Mononuclear cell (primary cell): ENCODE data around the gene GIGYF2. TPM values are rescaled to one million over a fixed set of nuclear protein-coding genes. Genes with fewer than 3 reads are reported as not detected.

ENCODE experiments used
- H3K27me3 ChIP-seq: 2 replicates; pipeline ENCODE4 v1.6.0; 2011; ENCODE audit warnings: low read length, control low read depth; ENCODE audit not compliant: insufficient read depth
- H3K4me1 ChIP-seq: 2 replicates; pipeline ENCODE4 v1.5.1; 2011; ENCODE audit warnings: mild to moderate bottlenecking, low read length, control low read depth; ENCODE audit not compliant: insufficient read depth
- H3K4me3 ChIP-seq: 2 replicates; pipeline ENCODE4 v1.5.1; 2011; ENCODE audit warnings: mild to moderate bottlenecking, low read length, moderate library complexity
- H3K9me3 ChIP-seq: 2 replicates; pipeline ENCODE4 v1.5.1; 2011; ENCODE audit warnings: low read depth, mild to moderate bottlenecking, control low read depth, low read length
- total RNA-seq: library from RNA; depleted of rRNA; stranded (reverse); fragments of >200 nt; gene quantifications from one replicate; pipeline ENCODE4 v1.2.3, GENCODE V29; 2012

GIGYF2 gene
- total RNA-seq = 59.7 TPM

DNA sequence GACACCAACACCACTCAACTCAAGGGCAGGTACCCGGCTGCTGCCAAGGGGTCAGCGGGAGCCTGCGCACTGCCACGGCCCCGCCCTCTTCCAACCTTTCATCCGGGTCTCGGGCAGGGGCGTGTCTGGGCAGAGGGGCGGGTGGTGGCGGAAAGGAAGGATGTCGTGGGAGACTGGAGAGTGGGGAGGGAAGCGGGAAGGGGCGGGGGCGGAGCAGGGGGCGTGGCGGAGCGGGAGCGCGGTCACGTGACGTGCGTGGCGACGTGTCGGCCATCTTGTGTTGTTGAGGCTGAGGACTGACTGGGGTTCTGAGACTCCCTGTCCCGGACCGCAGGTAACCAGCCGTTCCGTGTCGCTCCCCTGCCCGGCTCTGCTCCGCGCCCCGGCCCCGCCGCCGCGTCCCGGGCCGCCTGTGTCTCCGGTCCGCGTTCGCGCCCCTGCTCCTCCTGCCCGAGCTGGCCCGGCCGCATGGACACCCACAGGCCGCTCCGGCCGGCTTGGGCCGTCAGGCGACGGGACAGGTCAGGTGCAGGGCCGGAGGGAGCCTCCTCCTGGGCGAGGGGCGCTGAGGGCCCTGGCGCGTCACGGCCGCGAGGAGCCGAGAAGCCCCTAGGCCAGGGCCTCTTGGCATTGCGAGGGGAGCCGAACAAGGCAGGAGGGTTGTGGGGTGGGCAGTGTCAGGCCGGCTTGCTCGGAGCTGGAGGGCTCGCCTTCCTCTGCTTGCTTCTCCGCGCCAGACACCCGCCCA, at the start of gene GIGYF2:
GIGYF2 (plus strand) TSS at position 273 of the 748 bp plus-strand sequence. CDS start 37,867 bp downstream, outside the sequence.
- Histone ChIP-seq H3K4me3 (peak within 1 kb of the TSS; percentile 83), H3K27me3 (no peaks in the 10 kb centered on the region), H3K4me1 (peaks cover 32% of the 10 kb centered on the region), H3K9me3 (no peaks in the 10 kb centered on the region)

- Histone ChIP-seq H3K4me3 (no peak overlapping the region), H3K9me3 (no peaks in the 10 kb centered on the region), H3K4me1 (no peaks in the 10 kb centered on the region), H3K27me3 (no peaks in the 10 kb centered on the region)
Measured at GRCh38 chr2:232649033-232649432, 48.1 kb upstream of the GIGYF2 start.

- Histone ChIP-seq H3K9me3 (no peaks in the 10 kb centered on the region), H3K4me1 (no peaks in the 10 kb centered on the region), H3K4me3 (no peak overlapping the region), H3K27me3 (no peaks in the 10 kb centered on the region)
Measured at GRCh38 chr2:232652505-232652851, 44.7 kb upstream of the GIGYF2 start.

- no peaks in the 10 kb centered on the region for H3K27me3 ChIP-seq
- no peaks in the 10 kb centered on the region for H3K9me3 ChIP-seq
- no peaks in the 10 kb centered on the region for H3K4me1 ChIP-seq
Measured at GRCh38 chr2:232653441-232653840, 43.7 kb upstream of the GIGYF2 start.

DNA sequence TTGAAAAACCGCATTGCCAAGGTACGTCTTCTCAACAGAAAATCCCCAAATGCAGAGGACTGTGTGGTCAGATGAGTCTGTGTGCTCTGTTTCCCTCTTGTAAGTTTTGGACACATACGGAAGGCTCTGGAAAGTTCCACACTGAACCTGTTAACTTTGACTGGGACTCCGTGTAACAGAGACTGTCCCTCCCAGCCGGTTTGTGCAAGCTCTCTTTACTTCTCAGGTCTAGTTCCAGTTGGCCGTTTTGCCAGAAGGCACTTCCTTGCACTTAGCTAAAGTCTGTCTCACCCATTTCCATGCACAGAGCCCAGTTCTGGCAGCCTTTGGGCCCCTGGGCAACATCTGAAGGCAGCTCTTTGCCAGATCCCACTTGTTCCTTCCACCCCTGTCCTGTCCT, 41.7 kb upstream of the GIGYF2 start:
- H3K27me3 ChIP-seq = no peaks in the 10 kb centered on the region
- no peaks in the 10 kb centered on the region for H3K4me1 ChIP-seq
- no peaks in the 10 kb centered on the region for H3K9me3 ChIP-seq
- H3K4me3 ChIP-seq = no peak overlapping the region

More at GRCh38 chr2:232653441-232653840, 43.7 kb upstream of the GIGYF2 start:
- H3K4me3 ChIP-seq = no peak overlapping the region

GRCh38 chr2:232658217-232658785, 38.8 kb upstream of the GIGYF2 start:
- no peaks in the 10 kb centered on the region for H3K4me1 ChIP-seq
- no peak overlapping the region for H3K4me3 ChIP-seq
- no peaks in the 10 kb centered on the region for H3K27me3 ChIP-seq
- no peaks in the 10 kb centered on the region for H3K9me3 ChIP-seq

DNA sequence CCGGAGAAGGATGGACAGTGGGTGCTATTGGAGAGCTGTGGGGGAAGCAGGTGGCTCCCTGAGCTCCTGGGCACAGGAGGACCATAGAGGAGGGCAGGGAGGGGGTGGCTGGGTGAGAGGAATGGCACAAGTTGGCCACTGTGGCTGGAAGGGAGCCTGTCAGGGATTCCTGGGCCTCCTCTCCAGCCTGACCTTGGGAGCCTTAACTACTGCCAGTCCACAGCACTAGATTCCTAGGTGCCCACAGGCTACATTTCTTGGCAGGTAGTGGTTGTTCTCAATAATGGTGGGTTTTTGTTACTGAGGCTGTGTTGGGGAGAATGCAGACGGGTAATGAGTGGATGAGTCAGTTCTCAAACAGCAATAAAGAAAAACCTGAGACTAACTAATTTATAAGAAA, 37.8 kb upstream of the GIGYF2 start:
- Histone ChIP-seq H3K4me3 (no peak overlapping the region), H3K4me1 (no peaks in the 10 kb centered on the region), H3K27me3 (no peaks in the 10 kb centered on the region), H3K9me3 (no peaks in the 10 kb centered on the region)

DNA sequence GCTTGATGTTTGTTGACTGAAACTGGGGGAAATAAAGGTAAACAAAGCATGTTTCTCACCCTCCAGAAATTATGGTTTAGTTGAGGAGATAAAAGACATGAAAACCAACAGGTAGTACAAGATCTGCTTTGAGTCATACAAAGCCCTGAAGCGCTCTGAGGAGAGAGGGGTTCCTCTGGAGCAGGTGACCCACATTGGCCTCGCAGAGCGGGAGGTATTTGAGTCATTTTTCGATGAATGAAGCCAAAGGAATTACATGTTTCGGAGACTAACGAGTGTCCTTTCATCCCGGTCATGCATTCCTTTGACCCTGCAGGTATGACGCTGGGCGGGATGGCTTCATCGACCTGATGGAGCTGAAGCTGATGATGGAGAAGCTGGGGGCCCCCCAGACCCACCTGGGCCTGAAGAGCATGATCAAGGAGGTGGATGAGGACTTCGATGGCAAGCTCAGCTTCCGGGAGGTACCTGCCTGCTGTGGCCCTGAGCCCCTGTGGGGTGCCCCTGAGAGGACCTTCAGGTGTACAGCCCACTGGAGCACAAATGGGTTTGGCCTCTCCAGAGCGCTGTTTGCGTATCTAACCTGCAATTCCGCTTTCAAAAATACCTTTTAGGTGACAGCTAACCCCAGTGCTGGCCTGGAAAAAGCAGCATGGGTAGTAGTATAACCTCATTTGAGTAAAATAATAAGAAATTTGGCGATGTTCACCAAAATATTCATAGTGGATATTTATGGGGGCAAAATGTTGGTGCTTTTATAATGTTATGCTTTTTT, 34.5 kb upstream of the GIGYF2 start:
- no peak overlapping the region for H3K4me3 ChIP-seq
- no peaks in the 10 kb centered on the region for H3K4me1 ChIP-seq
- H3K27me3 ChIP-seq = no peaks in the 10 kb centered on the region
- H3K9me3 ChIP-seq = no peaks in the 10 kb centered on the region

DNA sequence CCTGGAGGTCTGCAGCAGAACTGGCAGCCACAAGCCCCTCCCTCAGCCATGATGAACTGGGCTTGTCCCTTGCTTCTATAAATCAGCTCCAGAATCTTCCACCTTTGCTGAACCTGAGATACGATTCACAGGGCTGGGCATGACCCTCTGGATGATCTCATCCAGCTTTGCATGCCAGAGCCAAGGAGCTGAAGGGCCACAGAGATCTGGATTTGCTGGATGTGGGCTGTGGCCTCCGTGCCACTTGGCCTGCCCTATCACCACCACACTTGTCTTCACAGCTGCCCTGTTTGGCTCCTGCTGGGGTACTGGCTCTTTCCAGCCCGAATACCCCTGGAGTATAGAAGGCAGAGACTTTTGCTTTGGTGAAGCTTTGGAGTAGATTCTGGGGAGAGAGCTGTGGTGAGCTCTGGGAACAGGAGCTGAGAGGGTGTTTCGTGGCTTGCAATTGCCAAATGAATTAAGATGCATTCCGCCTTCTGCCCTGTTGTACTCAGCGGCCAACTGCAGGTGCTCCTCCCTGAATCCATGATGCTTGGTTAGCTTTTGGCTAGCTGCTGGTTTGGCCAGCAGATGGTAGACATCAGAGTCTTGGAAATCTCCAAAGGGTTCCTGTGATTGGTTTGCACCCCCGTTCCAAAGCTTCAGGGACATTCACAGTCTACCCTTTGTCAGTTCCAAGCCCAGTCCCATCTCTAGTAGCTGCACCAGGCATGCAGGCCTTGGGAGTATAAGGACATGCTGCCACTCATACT, 30.9 kb upstream of the GIGYF2 start:
- H3K4me1 ChIP-seq = no peaks in the 10 kb centered on the region
- H3K4me3 ChIP-seq = no peak overlapping the region
- H3K9me3 ChIP-seq = no peaks in the 10 kb centered on the region
- H3K27me3 ChIP-seq = no peaks in the 10 kb centered on the region

GRCh38 chr2:232667989-232668583, 29.0 kb upstream of the GIGYF2 start:
- H3K27me3 ChIP-seq = no peaks in the 10 kb centered on the region
- no peaks in the 10 kb centered on the region for H3K4me1 ChIP-seq
- H3K4me3 ChIP-seq = no peak overlapping the region
- H3K9me3 ChIP-seq = no peaks in the 10 kb centered on the region

DNA sequence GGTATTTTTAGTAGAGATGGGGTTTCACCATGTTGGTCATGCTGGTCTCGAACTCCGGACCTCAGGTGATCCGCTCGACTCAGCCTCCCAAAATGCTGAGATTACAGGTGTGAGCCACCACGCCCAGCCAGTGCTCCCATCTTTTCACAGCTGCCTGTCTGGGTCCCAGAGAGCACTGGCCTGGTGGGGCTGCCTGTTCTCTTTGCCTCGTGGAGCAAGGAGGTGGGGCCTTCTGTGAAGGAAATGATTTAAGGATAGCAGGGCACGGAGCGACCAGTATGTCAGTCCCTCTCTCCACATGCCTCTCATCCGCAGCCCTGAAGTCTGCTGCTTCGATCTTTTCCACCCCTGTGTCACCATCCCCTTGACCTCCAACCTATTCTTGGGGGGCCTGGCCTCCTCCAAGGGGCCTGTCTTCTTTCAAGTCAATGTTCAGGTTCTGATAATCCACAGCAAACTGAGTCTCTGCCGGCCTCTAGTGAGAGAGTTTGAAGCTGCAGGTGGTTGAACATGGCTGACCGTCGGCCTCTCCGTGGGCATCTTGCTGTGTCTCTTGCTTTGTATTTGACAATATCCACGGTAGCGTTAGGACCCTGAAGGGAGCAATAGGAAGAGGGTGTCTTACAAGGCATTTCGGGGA, 28.2 kb upstream of the GIGYF2 start:
- H3K27me3 ChIP-seq = no peaks in the 10 kb centered on the region
- no peaks in the 10 kb centered on the region for H3K9me3 ChIP-seq
- no peaks in the 10 kb centered on the region for H3K4me1 ChIP-seq
- no peak overlapping the region for H3K4me3 ChIP-seq

- Histone ChIP-seq H3K4me1 (no peaks in the 10 kb centered on the region), H3K4me3 (no peak overlapping the region), H3K9me3 (no peaks in the 10 kb centered on the region), H3K27me3 (no peaks in the 10 kb centered on the region)
Measured at GRCh38 chr2:232672588-232672987, 24.5 kb upstream of the GIGYF2 start.

DNA sequence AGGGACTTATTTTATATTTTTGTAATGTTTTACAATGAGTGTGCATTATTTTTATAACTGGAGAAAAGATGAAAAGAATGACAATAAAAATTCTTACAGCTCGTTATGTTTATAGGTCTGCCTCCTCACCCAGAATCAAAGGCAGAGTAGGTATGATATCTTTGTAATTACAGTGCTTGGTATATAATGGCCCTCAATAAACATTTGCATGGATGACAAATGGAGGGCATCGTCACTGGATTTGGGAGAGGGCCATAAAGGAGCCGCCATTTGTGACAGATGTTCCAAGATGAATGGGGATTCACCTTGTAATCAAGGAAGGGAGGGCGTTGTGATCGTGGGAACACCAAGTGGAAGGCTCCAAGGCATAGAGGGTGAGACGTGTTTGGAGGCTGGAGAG, 22.6 kb upstream of the GIGYF2 start:
- Histone ChIP-seq H3K27me3 (no peaks in the 10 kb centered on the region), H3K4me3 (no peak overlapping the region)

DNA sequence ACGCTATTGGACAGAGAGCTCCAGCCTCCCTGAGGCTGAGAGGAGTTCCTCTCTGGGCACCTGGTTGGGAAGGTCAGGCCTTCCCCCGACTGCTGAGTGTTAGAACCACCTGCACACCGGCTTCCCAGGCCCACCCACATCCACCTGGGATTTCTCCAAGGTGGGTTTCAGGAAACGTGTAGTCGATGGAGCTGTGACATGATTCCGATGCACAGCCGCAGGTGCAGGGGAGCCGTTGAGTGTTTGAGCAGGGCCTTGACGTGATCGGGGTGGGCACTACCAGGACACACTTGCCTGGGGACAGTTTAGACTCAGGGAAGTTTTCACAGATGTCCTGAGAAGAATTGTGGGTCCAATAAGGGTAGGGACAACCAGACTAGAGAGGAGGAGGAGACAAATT, 21.8 kb upstream of the GIGYF2 start:
- no peak overlapping the region for H3K4me3 ChIP-seq
- no peaks in the 10 kb centered on the region for H3K27me3 ChIP-seq
- no peaks in the 10 kb centered on the region for H3K4me1 ChIP-seq
- H3K9me3 ChIP-seq = no peaks in the 10 kb centered on the region

More for the DNA sequence above, 22.6 kb upstream of the GIGYF2 start:
- Histone ChIP-seq H3K9me3 (no peaks in the 10 kb centered on the region), H3K4me1 (no peaks in the 10 kb centered on the region)
